22Rv1 (cell line): ENCODE measurements around the gene MPDZ.

ENCODE experiments used
- CTCF ChIP-seq: fragments of 450-650 bp; IDR thresholded peaks from 2 replicates; pipeline ENCODE4 v1.5.1; 2017; ENCODE audit warnings: mild to moderate bottlenecking
- ZFX ChIP-seq: fragments of 450-650 bp; IDR thresholded peaks from 2 replicates; pipeline ENCODE4 v1.6.1; 2017; ENCODE audit warnings: antibody characterized with exemption, borderline replicate concordance

DNA sequence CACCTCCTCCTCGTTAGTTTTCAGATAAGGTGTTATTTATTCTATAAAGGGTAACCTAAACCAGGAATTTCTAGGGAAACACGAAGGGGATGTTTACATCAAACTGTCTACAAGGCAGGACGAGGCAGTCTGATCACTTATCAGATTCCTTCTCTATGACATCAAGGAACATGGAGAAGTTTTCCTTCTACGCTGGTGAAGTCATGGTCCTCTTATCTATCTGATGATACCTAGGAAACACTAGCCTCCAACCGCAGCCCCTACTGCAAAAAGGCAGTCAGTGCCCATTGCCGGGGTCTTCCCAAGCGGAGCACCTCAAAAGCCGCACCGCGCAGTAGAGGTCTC lies 1.5 kb downstream of the MPDZ start:
- TF ChIP-seq CTCF, result no peak
- no peak for TF ChIP-seq ZFX
